Myocyte (in vitro differentiated cells): ENCODE data around the gene PYCR2. TPM values are rescaled to one million over a fixed set of nuclear protein-coding genes. Genes with fewer than 3 reads are reported as not detected.
"Not testable (repeated sequence)": the region's sequence is repeated elsewhere in the genome, so short reads cannot be mapped to it uniquely, and the experiment has no call there.

ENCODE experiments used
- DNase-seq: peaks from one replicate; pipeline ENCODE4 v3.0.0-alpha.2; 2012; ENCODE audit warnings: low read depth
- total RNA-seq: library from RNA; depleted of rRNA; stranded (reverse); fragments of >200 nt; gene quantifications from 2 replicates; pipeline ENCODE4 v1.2.3, GENCODE V29; 2014

Gene PYCR2
- total RNA-seq, 1 donor from 2014 or later: 58.1 TPM

GRCh38 chr1:225943582-225943981, 19.5 kb upstream of the PYCR2 start:
- DNase-seq: no peak

- DNase-seq: no peak
Observed at GRCh38 chr1:225942574-225942973, 18.5 kb upstream of the PYCR2 start.

- DNase-seq: no peak
Observed at GRCh38 chr1:225941942-225942222, 17.8 kb upstream of the PYCR2 start.

GRCh38 chr1:225941187-225941941, 17.3 kb upstream of the PYCR2 start, which contains the start of gene LEFTY2:
Gene LEFTY2 (minus strand): TSS chr1:225941220. CDS start chr1:225941140, 80 bp downstream.
- no peak for DNase-seq

- DNase-seq: peak; percentile 16
Observed at GRCh38 chr1:225940385-225941151, 16.5 kb upstream of the PYCR2 start.

GRCh38 chr1:225939939-225940310, 15.9 kb upstream of the PYCR2 start:
- DNase-seq: not testable (repeated sequence)

GRCh38 chr1:225939097-225939938, 15.3 kb upstream of the PYCR2 start:
- not testable (repeated sequence) for DNase-seq

GRCh38 chr1:225937048-225937968, 13.3 kb upstream of the PYCR2 start:
- no peak for DNase-seq

GRCh38 chr1:225936523-225936922, 12.5 kb upstream of the PYCR2 start:
- no peak for DNase-seq

- DNase-seq: peak; percentile 13
Observed at GRCh38 chr1:225936086-225936485, 12.0 kb upstream of the PYCR2 start.

GRCh38 chr1:225934711-225935110, 10.7 kb upstream of the PYCR2 start:
- no peak for DNase-seq

- no peak for DNase-seq
Observed at GRCh38 chr1:225933072-225933471, 9.0 kb upstream of the PYCR2 start.

- no peak for DNase-seq
Observed at GRCh38 chr1:225931270-225932136, 7.5 kb upstream of the PYCR2 start.

- no peak for DNase-seq
Observed at GRCh38 chr1:225930566-225930965, 6.5 kb upstream of the PYCR2 start.

- not testable (repeated sequence) for DNase-seq
Observed at GRCh38 chr1:225929462-225929861, 5.4 kb upstream of the PYCR2 start.

- no peak for DNase-seq
Observed at GRCh38 chr1:225928186-225929175, 4.4 kb upstream of the PYCR2 start.

- no peak for DNase-seq
Observed at GRCh38 chr1:225926551-225927113, 2.6 kb upstream of the PYCR2 start.

GRCh38 chr1:225923381-225923691, 714 bp downstream of the PYCR2 start:
- no peak for DNase-seq
